ENCODE results near the gene MCC. TPM values are rescaled to one million over a fixed set of nuclear protein-coding genes. Genes with fewer than 3 reads are reported as not detected.

Gene MCC
- total and polyA plus RNA-seq, 9 donors = 29.8 to 262 (median 108) TPM

DNA sequence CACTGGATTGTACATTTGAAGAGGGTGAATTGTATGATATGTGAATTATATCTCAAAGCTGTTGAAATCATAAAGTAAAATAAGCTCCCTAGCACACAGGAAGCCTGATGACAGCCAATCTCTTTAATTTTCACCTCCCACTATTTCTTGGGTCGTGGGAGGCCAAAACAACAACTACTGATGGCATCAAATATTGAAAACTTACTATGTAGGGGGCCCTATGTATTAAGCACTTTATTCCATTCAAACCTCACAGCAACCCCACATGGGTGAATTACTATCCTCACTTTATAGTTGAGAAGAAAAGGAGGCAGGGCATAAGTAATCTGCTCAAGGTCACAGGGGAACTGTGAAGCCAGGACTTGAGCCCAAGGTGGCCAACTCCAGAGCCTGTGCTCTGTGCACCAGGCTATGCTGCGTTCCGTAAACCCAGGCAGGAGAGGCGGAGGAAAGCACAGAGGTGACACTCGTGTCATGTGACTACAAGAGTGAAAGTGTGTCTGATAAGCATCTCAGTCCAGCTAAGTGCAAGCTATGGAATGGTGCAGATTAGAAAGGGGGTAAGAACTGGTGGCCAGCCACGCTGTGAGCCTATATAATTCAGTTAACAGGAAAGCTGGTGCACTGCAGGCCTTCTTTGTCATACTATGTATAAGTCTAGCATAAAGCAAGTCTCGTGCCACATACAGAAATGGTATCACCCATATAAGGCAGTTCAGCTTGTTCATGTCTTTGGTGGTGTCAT is 290.6 kb downstream of the MCC start:
- WGBS, 3 donors = 83 to 87% (median 85%) methylated on average over 7 of the region's 7 CpGs
- Histone ChIP-seq H3K36me3 (no peaks in the 10 kb centered on the region), H3K9me3 (no peaks in the 10 kb centered on the region), H3K27me3 (no peaks in the 10 kb centered on the region), H3K4me1 (ENCODE audit: insufficient read depth) (peaks cover 8% of the 10 kb centered on the region), H3K4me3 (no peak overlapping the region), H3K27ac (no peak overlapping the region)
- TF ChIP-seq, protein P1, sequence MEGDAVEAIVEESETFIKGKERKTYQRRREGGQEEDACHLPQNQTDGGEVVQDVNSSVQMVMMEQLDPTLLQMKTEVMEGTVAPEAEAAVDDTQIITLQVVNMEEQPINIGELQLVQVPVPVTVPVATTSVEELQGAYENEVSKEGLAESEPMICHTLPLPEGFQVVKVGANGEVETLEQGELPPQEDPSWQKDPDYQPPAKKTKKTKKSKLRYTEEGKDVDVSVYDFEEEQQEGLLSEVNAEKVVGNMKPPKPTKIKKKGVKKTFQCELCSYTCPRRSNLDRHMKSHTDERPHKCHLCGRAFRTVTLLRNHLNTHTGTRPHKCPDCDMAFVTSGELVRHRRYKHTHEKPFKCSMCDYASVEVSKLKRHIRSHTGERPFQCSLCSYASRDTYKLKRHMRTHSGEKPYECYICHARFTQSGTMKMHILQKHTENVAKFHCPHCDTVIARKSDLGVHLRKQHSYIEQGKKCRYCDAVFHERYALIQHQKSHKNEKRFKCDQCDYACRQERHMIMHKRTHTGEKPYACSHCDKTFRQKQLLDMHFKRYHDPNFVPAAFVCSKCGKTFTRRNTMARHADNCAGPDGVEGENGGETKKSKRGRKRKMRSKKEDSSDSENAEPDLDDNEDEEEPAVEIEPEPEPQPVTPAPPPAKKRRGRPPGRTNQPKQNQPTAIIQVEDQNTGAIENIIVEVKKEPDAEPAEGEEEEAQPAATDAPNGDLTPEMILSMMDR (IDR thresholded peaks at IDR 0.05) = no peak
- TF ChIP-seq EP300 (IDR thresholded peaks at IDR 0.05) (no peak), POLR2A (IDR thresholded peaks at IDR 0.05) (no peak)
- intact Hi-C loops (cut with DNase I) = no loop called here
- DNase-seq = no peak

DNA sequence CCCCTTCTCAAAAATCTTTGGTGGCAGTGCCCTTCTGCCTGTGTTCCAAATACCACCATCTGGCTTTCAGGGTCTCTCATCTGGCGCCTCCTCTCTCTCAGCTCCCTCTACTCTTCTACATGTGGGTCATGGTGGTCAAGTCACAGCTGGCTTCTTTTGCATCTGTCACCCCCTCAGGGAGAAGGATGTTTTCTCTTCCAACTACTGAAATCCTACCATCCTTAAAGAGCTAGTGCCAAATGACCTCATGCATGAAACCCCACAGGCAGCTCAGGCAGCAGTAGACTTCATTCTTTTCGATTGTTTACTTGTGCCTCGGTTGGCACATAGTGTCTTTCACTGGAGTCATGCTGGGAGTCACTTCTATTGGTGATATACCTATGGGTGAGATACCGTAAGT is 292.5 kb downstream of the MCC start:
- no peak for DNase-seq
- 86 to 89% (median 87%) methylated on average over 4 of the region's 4 CpGs for WGBS, 3 donors
- intact Hi-C loops (cut with DNase I) = no loop called here

DNA sequence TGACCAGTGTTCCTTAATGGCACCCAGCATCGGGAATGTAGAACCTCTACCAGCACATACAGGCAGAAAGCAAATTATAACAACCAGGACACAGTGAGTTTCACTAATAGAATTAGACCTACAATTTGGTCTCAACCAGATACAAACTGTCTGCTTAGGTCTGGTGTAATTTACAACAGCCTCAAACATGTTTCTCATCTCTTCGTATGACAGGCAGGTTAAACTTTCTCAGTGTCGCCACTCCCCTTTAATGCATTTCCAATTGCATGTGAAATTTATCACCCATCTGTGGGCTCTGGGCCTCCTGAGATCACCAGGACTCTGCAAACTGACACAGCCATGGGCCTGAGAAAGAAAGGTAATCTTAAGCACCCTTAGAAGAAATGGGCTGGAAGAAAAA is 293.0 kb downstream of the MCC start:
- no peak overlapping the region for H3K27ac ChIP-seq
- no peaks in the 10 kb centered on the region for H3K9me3 ChIP-seq
- no peaks in the 10 kb centered on the region for H3K36me3 ChIP-seq
- no peak overlapping the region for H3K4me3 ChIP-seq
- intact Hi-C loops (cut with DNase I) = no loop called here
- H3K4me1 ChIP-seq (ENCODE audit: insufficient read depth) = peaks cover 8% of the 10 kb centered on the region
- WGBS, 3 donors = 89 to 91% (median 90%) methylated on average over 3 of the region's 3 CpGs
- TF ChIP-seq EP300 (IDR thresholded peaks at IDR 0.05) (no peak), POLR2A (IDR thresholded peaks at IDR 0.05) (no peak)
- TF ChIP-seq, protein P1 (IDR thresholded peaks at IDR 0.05) = no peak
- no peaks in the 10 kb centered on the region for H3K27me3 ChIP-seq
- no peak for DNase-seq

More for the DNA sequence above, 292.5 kb downstream of the MCC start:
- H3K27me3 ChIP-seq = no peaks in the 10 kb centered on the region
- H3K9me3 ChIP-seq = no peaks in the 10 kb centered on the region
- H3K4me3 ChIP-seq = no peak overlapping the region
- H3K4me1 ChIP-seq (ENCODE audit: insufficient read depth) = peaks cover 8% of the 10 kb centered on the region
- TF ChIP-seq, protein P1 (IDR thresholded peaks at IDR 0.05) = no peak
- TF ChIP-seq POLR2A (IDR thresholded peaks at IDR 0.05) = no peak
- TF ChIP-seq EP300 (IDR thresholded peaks at IDR 0.05) = no peak
- no peaks in the 10 kb centered on the region for H3K36me3 ChIP-seq
- no peak overlapping the region for H3K27ac ChIP-seq

DNA sequence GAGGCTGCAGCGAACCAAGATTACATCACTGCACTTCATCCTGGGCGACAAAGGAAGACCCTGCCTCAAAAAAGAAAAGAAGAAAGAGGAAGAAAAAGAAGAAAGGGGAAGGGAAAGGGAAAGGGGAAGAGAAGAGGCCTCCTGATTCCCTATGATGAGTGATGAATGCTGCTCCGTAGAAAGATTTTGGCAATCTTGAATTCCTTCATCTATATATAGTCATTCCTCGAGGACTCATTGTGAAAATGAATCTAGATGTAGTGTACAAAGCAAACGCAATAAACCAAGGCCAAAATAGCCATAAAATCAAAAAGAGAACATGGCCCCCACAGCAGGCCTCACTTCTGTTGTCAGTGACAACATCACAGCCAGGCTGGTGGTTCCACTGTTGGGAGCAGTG is 293.7 kb downstream of the MCC start:
- 80 to 83% (median 82%) methylated on average over 5 of the region's 5 CpGs for WGBS, 3 donors
- intact Hi-C loops (cut with DNase I) = no loop called here

More for the DNA sequence above, 293.7 kb downstream of the MCC start:
- Histone ChIP-seq H3K36me3 (no peaks in the 10 kb centered on the region), H3K27me3 (no peaks in the 10 kb centered on the region), H3K27ac (no peak overlapping the region), H3K4me1 (ENCODE audit: insufficient read depth) (peaks cover 8% of the 10 kb centered on the region), H3K9me3 (no peaks in the 10 kb centered on the region), H3K4me3 (no peak overlapping the region)
- TF ChIP-seq EP300 (IDR thresholded peaks at IDR 0.05) (no peak), POLR2A (IDR thresholded peaks at IDR 0.05) (no peak)
- TF ChIP-seq, protein P1 (IDR thresholded peaks at IDR 0.05) = no peak
- no peak for DNase-seq

Data from ovary (tissue), 9 donors.